ENCODE measurements around the gene ATM. TPM values are rescaled to one million over a fixed set of nuclear protein-coding genes. Genes with fewer than 3 reads are reported as not detected.

The ATM gene
- polyA plus RNA-seq, 1 experiment: 12.8 TPM

DNA sequence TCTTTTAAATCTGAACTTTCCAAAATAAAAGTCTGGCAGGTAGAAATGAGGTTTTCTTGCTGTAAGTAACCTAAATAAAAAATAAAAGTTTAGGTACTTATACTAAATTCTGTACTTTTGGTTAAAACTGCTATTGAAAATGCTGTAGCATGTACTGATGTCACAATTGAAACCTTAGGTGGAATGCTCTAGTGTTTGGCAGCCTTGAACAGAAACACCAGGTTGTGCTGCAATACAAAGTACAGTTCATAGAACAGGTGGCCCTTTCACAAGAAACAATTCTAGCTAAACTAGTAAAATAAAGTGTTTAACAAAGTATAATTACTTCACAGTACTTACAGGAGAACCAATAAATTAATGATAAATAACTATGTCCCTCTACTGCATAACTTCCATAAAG, 25.5 kb upstream of the ATM start:
- ChIA-PET POLR2A (no interaction called here), CTCF (interaction anchor here (1.0 kb wide), 1 partner anchor 451 kb away, joined by 3 read pairs; no protein-coding TSS in a partner anchor)
- TF ChIP-seq, protein P1, sequence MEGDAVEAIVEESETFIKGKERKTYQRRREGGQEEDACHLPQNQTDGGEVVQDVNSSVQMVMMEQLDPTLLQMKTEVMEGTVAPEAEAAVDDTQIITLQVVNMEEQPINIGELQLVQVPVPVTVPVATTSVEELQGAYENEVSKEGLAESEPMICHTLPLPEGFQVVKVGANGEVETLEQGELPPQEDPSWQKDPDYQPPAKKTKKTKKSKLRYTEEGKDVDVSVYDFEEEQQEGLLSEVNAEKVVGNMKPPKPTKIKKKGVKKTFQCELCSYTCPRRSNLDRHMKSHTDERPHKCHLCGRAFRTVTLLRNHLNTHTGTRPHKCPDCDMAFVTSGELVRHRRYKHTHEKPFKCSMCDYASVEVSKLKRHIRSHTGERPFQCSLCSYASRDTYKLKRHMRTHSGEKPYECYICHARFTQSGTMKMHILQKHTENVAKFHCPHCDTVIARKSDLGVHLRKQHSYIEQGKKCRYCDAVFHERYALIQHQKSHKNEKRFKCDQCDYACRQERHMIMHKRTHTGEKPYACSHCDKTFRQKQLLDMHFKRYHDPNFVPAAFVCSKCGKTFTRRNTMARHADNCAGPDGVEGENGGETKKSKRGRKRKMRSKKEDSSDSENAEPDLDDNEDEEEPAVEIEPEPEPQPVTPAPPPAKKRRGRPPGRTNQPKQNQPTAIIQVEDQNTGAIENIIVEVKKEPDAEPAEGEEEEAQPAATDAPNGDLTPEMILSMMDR (IDR thresholded peaks at IDR 0.05; ENCODE audit: insufficient read depth, low read depth, low read length): no peak

DNA sequence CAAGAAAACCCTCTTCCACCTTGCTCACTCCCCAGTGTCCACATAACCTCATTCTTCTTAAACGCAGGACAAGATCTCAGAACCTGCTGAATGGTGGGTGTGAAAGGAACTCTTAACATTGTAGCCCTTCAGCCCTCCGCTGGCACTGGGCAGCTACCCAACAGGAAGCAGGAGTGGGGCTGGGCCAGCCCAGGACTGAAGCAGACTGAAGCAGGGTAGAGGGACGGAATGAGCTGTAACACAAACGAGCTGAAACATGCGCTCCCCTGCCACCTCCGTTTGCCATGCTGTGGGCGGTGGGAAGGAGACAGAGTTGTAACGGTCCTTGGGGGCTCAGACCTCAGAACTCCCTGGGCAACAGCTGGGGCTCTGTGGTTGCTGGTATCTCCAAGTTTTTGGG, 24.0 kb upstream of the ATM start:
- TF ChIP-seq, protein P1 (IDR thresholded peaks at IDR 0.05; ENCODE audit: insufficient read depth, low read depth, low read length): no peak
- no peak for DNase-seq (ENCODE audit: low read depth)
- POLR2A ChIA-PET: no interaction called here
- no peaks in the 10 kb centered on the region for H3K27me3 ChIP-seq (ENCODE audit: control insufficient read depth, insufficient read depth, low read length)
- no peak overlapping the region for H3K4me3 ChIP-seq (ENCODE audit: low read depth, low read length)
- H3K36me3 ChIP-seq (ENCODE audit: control insufficient read depth, insufficient read depth, low read length): peaks cover 6% of the 10 kb centered on the region
- CTCF ChIA-PET: no interaction called here

More for the DNA sequence above, 25.5 kb upstream of the ATM start:
- Histone ChIP-seq H3K27me3 (ENCODE audit: control insufficient read depth, insufficient read depth, low read length) (no peaks in the 10 kb centered on the region), H3K4me3 (ENCODE audit: low read depth, low read length) (no peak overlapping the region), H3K36me3 (ENCODE audit: control insufficient read depth, insufficient read depth, low read length) (peaks cover 6% of the 10 kb centered on the region)
- no peak for DNase-seq (ENCODE audit: low read depth)

DNA sequence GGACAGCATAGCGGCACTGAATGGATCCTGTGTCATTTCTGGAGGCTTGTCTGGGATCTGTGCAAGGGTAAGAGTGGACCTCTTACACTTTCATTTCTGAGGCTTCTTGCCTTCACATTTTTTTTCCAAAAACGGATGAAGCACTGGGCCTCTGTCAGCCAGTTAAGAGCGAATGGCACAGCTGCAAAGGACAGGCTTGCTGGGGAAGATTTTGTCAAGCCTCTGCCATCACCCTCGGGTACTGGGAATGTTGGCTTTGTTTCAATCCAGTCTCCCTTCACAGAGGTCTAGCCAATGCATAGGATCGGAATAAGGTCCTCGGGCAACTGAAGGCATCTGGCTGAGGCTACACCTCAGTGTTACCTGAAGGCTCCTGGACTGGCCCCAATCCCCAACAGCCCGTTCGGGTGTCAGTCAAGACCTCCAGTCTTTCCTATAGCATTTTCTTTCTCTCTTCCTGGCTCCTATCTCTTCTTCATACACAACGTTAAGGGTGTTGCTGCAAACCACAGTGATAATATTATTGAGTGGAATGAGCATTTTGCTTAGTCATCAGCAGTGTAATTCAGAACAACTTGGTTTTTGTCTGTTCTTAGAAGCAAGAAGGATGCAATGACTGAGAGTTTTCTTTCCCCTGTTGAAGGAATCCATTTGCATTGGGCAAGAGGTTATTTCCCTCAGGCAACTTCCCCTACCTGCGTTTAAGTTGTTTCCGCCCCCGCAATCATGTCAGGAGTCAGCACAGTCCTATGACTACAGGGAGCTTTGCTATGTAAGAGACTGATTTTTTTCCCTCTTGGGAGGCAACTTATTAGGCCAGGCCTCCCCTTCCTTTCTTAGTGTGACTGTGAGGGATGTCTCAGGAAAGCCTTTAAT, 23.2 kb upstream of the ATM start:
- no peak overlapping the region for H3K4me3 ChIP-seq (ENCODE audit: low read depth, low read length)
- CTCF ChIA-PET: no interaction called here
- H3K27me3 ChIP-seq (ENCODE audit: control insufficient read depth, insufficient read depth, low read length): no peaks in the 10 kb centered on the region
- peaks cover 6% of the 10 kb centered on the region for H3K36me3 ChIP-seq (ENCODE audit: control insufficient read depth, insufficient read depth, low read length)
- TF ChIP-seq, protein P1 (IDR thresholded peaks at IDR 0.05; ENCODE audit: insufficient read depth, low read depth, low read length): no peak
- POLR2A ChIA-PET: no interaction called here
- peak; percentile 9 for DNase-seq (ENCODE audit: low read depth)

DNA sequence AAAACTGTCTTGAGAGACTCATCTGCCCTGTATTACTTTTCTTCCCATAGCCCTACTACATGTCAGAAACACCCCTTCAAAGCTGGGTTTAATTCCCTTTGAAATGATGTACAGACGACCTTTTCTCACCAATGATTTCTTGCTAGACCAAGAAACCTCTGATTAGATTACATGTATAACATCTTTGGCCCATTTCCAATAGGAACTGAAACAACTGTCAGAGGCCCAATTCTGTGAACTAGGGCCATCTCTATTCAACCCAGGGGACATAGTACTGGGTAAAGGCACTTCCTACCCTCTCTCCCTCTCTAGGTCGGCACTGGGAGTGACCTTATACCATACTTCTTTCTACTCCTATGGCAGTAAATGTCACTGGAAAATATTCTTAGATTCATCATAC, 19.8 kb upstream of the ATM start:
- no peak overlapping the region for H3K4me3 ChIP-seq (ENCODE audit: low read depth, low read length)
- ChIA-PET POLR2A (no interaction called here), CTCF (no interaction called here)
- DNase-seq (ENCODE audit: low read depth): no peak
- H3K36me3 ChIP-seq (ENCODE audit: control insufficient read depth, insufficient read depth, low read length): peaks cover 17% of the 10 kb centered on the region
- TF ChIP-seq, protein P1 (IDR thresholded peaks at IDR 0.05; ENCODE audit: insufficient read depth, low read depth, low read length): no peak
- H3K27me3 ChIP-seq (ENCODE audit: control insufficient read depth, insufficient read depth, low read length): no peaks in the 10 kb centered on the region

DNA sequence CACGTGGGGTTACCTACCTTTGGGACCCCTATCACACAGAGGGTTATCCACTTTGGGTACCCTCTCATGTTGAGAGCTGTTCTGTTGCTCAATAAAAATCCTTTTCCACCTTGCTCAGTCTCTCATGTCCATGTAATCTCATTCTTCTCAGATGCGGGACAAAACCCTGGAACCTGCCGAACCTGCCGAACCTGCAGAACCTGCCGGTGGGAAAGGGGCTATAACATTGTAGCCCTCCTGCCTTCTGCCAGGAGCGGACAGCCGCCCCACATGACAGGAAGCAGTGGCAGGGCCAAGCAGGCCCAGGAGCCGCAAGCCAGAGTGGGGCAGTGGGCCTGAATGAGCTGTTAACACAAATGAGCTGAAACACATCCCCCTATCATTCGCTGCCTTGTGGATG, 18.5 kb upstream of the ATM start:
- Histone ChIP-seq H3K36me3 (ENCODE audit: control insufficient read depth, insufficient read depth, low read length) (peaks cover 11% of the 10 kb centered on the region), H3K4me3 (ENCODE audit: low read depth, low read length) (no peak overlapping the region), H3K27me3 (ENCODE audit: control insufficient read depth, insufficient read depth, low read length) (no peaks in the 10 kb centered on the region)
- CTCF ChIA-PET: no interaction called here
- POLR2A ChIA-PET: no interaction called here
- TF ChIP-seq, protein P1 (IDR thresholded peaks at IDR 0.05; ENCODE audit: insufficient read depth, low read depth, low read length): no peak
- DNase-seq (ENCODE audit: low read depth): no peak
